GM19395 (cell line): ENCODE data around the gene PRSS22.

Experiments used
- ATAC-seq: cut with Tn5 transposase; IDR thresholded peaks from one replicate; pipeline ENCODE4 v1.9.1; 2021; ENCODE audit warnings: mild to moderate bottlenecking, moderate library complexity; ENCODE audit not compliant: unreplicated experiment

The PRSS22 gene

DNA sequence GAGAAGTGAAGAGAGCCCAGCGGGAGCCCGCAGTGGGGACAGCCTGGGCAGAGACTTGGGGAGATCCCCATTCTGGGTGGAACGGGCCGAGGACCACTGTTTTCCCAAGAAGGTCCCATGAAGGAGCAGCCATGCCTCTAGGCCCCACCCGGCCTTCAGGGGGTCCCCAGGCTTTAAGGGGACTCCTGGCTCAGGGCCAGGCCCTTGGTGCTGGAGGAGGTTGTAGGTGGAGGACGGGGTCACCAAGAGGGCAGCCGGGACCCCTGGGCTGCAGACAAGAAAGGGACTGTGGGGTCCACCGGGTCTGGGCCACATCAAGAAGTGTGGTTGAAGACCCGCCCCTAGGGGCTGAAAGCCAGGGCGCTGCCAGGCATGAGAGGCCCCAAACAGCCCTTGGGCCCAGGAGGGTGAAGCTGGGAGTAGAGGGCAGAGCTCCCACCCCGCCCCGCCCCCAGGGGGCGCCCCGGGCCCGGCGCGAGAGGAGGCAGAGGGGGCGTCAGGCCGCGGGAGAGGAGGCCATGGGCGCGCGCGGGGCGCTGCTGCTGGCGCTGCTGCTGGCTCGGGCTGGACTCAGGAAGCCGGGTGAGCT lies 41.1 kb downstream of the PRSS22 start, which contains the start of gene PRSS21:
TSS of gene PRSS21 (plus strand) at position 487 of the 589 bp plus-strand sequence. CDS start at position 519, 32 bp downstream.
- ATAC-seq = no peak

DNA sequence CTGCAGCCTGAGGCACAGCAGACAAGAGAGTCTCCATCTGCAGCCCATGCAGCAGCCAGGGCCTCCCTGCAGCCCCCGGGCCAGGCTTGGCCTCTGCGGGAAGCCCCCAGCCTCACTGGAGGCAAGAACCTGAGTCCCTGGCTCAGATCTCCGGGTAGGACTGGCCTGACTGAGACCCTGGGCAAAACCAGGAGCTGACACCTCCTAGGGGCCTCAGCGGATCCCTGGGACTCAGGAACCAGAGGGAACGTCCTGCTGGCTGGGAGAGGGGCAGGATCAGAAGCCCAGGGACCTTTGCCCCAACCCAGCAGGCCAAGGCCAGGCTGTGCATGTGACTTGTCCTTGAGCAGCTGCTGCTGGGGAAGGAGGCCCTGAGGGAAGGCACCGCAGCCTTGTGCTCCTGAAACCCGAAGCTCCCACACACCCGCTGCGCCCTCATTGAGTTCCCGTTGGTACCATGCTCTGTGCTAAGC lies 42.6 kb downstream of the PRSS22 start:
- ATAC-seq = no peak

DNA sequence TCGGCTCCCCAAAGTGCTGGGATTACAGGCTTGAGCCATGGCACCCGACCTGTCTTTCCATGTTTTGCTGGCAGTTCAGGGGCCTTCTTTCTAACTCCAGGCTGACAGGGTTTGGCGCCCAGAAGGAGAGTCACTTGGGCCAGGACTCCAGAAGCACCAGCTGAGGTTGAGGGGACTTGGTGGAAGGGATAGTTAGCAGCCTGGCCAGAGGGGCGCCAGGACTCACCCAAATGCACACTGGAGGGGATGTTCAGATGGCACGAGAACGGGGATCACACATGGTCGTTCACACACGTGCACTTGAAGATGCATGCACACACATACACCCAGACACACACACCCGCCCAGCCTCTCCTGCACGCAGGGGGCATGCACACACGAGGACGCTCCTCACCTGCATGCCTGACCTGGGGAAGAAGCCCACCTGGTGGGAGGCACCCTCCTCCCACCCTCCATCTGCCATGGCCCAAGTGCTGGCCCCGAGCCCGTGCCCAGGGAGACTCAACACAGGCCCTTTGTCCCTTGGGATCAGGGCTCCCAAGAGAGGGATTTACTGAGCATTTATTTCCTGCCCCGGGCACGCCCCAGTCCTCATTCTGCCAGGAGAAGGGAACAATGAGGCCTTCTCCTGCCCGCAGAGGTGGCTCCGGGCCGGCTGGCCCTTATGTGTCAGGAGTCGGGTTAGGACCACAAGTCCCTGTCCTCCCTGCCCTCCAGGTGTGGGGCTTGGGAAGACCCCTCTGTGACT lies 43.2 kb downstream of the PRSS22 start:
- no peak for ATAC-seq

DNA sequence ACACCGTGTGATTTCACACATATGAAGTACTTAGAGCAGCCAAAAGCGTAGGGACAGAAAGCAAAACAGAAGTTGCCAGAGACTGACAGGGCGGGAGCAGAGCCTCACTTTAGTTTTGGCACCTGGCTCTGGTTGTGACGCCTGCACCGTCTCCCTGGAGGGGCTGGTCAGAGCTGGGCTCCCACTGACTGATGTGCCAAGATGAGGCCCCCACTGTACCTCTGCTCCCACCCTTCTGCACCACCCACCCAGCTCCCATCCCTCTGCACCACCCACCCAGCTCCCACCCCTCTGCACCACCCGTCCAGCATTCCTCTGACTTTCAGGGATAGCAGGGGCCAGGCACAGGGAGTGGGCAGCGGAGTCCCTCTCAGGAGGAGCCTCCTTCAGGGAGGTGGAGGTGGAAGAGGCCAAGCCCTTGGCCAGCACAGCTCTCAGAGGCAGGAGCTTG lies 44.2 kb downstream of the PRSS22 start:
- no peak for ATAC-seq

DNA sequence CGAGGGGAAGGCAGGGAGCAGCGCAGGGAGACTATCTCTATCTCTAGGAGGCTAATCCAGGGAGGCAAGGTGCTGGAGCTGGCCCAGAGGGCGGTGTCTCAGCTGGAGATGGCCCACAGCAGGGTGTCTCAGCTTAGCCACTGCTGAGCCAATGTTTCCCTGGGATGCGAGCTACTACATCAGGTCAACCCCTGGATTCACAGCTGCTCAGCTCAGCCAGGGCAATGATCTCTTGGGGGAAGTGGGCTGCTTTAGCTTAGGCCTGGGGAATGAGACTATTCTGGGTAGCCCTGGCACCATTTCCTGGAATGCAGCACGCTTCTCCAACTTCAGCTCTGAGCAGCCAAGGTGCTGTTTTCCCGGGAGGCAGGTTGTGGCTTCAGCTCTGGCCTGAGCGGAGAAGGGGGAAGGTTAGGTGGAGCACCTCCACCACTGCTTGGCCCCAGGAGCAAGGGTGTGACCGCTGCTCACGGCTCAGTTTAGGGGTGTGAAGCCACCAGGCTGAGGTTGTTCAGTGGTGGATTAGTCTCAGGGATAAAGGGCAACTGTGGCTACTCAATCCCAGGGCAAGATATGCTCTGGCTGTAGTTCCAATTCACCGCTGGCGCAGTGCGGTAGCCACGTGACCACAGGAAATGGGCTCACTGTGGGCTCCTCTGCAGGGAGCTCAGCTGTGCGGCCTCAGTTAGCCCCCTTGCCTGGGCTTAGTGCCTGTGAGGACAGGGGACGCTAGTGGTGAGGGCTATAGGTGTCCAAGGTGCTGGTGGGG lies 46.1 kb downstream of the PRSS22 start:
- no peak for ATAC-seq

DNA sequence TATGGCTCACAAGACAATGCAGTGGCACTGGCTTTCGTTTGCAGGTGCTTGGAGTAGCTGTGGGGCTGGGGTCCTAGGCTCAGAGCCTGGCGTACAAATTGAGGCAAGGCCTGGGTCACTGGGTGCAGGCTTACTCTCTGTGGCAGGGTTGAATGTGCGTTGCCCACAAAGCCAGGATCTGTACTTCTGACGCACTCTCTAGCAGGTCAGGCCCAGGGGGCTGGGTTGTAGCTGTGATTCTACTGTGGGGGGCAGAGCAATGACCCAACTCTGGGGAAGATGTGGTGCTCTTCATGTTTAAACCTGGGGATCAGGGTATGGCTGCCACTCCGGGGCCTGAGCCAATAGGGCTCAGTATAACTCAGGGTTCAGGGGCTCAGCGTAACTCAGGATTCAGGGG lies 47.3 kb downstream of the PRSS22 start:
- ATAC-seq = no peak

DNA sequence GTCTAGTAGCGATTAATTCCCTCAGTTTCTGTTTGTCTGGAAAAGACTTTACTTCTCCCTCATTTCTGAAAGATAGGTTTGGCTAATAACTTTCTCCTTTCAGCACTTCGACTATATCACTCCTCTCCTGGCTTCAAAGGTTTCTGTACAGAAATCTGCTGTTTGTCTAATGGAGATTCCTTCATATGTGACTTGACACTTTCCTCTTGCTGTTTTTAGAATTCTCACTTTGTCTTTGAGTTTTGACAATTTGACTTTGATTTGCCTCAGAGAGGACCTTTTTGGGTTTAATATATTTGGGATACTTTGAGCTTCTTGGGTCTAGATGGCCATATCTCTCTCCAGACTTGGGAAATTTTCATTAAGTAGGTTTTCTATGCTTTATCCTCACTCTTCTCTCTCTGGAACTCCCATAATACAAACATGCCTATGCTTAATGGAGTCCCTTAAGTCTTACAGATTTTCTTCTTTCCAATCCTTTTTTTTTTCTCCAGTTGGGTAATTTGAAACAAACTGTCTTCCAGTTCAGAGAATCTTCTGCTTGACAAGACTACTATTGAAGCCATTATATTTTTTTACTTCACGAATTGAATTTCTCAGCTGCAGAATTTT lies 48.7 kb downstream of the PRSS22 start:
- no peak for ATAC-seq

DNA sequence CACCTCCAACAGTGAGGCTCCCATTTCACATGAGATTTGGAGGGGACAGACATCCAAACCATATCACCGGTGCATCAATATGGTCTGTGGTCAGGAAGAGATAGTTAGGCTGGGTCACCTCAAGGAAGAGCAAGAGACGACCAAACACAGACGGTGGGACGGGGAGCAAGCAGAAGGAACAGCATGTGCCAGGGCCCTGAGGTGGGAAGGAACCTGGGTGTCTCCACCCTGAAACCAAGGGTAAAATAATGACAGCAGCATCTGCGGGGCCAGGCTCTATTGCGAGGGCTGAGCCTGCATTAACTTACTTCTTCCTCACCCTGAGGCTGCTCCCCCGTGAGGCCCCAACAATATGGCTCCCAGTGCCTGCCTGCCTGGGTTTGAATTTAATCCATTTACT lies 49.8 kb downstream of the PRSS22 start:
- ATAC-seq = no peak

DNA sequence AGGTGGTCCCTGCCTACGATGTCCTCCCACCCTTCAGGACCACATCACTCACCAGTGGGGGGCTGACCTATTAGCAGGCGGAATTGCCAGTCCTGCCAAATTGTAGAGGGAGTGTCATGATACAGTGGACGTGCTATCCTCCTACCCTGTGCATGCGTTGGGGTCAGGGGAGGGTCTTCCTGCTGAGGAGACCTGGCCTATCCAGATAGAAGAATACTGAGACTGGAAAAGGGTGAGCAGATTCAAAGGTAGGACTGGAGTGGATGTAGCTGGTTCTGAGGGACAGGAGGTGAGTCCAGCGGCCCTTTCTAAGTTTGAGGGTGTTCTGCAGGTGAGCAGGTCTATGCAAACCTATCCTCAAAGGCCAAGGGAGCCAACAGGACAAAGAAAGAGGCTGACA lies 51.7 kb downstream of the PRSS22 start:
- no peak for ATAC-seq

DNA sequence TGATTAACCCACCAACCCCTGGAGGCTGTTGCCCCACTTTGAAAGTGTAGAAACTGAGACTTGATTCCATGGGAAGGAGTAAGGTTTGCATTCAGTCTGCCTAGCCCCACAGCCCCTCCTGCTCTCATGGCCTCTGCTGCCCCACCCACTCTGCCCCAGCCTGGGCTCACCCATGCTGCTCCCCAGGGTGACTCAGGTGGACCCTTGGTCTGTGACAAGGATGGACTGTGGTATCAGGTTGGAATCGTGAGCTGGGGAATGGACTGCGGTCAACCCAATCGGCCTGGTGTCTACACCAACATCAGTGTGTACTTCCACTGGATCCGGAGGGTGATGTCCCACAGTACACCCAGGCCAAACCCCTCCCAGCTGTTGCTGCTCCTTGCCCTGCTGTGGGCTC lies 53.2 kb downstream of the PRSS22 start:
- no peak for ATAC-seq

DNA sequence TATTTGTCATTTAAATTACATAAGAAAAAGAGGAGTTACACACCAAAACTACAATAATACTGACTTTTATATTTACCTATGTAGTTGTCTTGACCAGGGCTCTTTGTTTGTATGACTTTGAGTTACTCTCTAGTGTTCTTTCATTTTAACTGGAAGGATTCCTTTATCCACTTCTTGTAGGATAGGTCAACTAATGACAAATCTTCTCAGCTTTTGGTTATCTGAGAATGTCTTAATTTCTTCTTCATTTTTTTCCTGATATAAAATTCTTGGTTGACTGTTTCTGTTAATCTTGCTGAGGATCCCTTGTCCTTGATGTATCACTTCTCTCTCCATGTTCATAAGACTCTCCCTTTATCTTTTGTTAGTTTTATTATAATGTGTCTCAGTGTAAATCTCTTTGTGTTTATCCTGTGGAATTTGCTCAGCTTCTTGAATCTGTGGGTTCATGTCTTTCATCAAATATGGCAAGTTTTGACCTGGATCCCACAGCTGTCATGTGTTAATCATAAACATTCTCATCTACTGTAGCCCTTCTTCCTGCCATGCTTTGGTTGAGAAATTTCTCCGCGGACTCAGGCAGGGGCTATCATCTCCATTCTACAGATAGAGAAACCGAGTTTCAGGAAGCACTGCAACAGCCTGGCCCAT lies 54.3 kb downstream of the PRSS22 start:
- ATAC-seq = no peak
